HG02970 (cell line): ENCODE results near the gene RAD23A.

Source experiments
- ATAC-seq: cut with Tn5 transposase; IDR thresholded peaks from one replicate; pipeline ENCODE4 v1.9.1; 2021; ENCODE audit warnings: mild to moderate bottlenecking, moderate library complexity, moderate number of reproducible peaks; ENCODE audit not compliant: unreplicated experiment, low FRiP score

RAD23A gene

GRCh38 chr19:12983091-12983490 lies 37.4 kb downstream of the RAD23A start:
- ATAC-seq: no peak

- ATAC-seq: no peak
Observed at GRCh38 chr19:12983542-12984142, 38.0 kb downstream of the RAD23A start.

GRCh38 chr19:12984143-12984627 lies 38.5 kb downstream of the RAD23A start:
- no peak for ATAC-seq

DNA sequence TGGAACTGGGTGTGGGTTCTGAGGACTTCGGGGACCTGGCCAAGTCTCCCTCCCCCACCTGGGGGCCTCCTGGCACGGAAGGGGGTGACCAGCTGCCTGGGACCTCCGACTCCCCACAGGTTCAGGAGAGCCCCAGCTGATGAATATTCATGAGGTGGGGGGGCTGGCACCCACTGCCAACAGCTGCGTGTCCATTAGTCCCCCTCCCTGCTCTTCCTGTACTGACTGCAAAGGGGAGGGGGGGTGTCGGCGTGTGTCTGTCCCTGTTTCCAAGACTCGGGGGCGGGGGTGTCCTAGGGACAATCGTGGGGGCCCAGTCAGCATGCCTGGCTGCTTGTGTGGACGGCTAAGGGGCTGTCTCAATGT lies 39.0 kb downstream of the RAD23A start:
- ATAC-seq: no peak

GRCh38 chr19:12985049-12985776 lies 39.6 kb downstream of the RAD23A start:
- no peak for ATAC-seq

- no peak for ATAC-seq
Observed at GRCh38 chr19:12986726-12987125, 41.1 kb downstream of the RAD23A start.

GRCh38 chr19:12987190-12987589 lies 41.5 kb downstream of the RAD23A start:
- ATAC-seq: no peak

DNA sequence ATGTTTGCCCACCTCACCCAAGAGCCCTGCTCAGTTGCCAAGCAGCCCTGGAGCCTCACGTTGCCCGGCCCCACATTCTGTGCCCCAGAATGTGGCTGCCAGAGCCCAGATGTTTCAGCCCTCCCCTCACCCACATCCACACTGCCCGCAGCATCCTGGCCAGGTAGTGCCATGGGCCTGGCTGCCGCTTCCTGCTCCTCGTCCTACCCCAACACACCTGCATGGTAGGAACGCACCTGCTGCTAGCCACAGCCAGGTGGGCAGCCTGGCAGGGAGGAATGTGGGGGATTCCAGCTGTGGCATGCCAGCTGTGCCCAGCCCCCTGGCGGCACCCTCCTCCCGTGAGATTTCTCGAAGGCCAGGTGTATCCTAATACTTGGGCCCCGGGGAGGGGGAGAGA lies 42.1 kb downstream of the RAD23A start:
- ATAC-seq: no peak

- ATAC-seq: no peak
Observed at GRCh38 chr19:12990431-12990830, 44.8 kb downstream of the RAD23A start.

DNA sequence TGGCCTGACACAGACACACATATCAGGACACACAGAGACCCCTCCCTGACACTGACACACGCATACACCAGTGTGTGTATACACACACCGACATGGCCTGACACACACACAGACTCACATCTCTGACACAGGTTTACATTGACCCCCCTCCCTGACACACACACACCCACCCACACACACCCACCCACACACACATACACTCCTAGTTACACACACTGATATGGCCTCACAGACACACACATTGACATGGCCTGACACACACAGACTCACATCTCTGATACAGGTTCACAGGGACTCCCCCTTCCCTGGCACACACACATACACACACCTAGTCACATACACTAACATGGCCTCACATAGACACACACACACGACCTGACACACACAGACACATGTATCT lies 45.2 kb downstream of the RAD23A start:
- no peak for ATAC-seq

DNA sequence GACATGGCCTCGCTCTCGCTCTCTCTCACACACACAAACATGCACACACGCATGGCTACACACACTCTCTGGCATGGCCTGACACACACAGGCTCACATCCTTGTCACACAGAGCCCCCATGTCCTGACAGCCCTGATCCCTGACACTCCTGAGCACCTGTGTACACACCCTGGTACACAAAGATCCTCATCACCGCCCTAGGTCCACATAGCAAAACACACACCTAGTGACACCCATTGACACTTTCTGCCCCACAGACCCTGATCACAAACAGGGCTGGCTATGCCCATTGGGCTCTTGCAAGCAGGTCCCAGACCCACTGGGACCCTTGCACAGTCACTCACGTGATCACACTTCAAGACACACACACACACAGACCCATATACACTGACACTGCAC lies 45.6 kb downstream of the RAD23A start:
- no peak for ATAC-seq

DNA sequence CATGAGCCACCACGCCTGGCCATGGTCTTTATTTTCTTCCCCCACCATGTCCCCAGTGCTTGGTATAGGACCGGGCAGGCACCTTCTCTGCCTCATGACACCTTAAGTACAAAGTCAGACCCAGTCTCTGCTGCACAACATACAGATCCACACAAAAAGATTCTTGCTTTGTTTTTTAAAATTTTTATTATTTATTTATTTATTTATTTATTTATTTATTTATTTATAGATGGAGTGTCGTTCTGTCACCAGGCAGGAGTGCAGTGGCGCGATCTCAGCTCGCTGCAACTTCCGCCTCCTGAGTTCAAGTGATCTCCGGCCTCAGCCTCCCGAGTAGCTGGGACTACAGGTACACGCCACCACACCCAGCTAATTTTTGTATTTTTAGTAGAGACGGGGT lies 47.1 kb downstream of the RAD23A start:
- ATAC-seq: no peak

- ATAC-seq: no peak
Observed at GRCh38 chr19:12993562-12993961, 47.9 kb downstream of the RAD23A start.

- no peak for ATAC-seq
Observed at GRCh38 chr19:12994701-12995595, 49.3 kb downstream of the RAD23A start, which contains the start of gene NFIX. TSS of gene NFIX (plus strand) at chr19:12995475. CDS start at chr19:12995838, 363 bp downstream.

DNA sequence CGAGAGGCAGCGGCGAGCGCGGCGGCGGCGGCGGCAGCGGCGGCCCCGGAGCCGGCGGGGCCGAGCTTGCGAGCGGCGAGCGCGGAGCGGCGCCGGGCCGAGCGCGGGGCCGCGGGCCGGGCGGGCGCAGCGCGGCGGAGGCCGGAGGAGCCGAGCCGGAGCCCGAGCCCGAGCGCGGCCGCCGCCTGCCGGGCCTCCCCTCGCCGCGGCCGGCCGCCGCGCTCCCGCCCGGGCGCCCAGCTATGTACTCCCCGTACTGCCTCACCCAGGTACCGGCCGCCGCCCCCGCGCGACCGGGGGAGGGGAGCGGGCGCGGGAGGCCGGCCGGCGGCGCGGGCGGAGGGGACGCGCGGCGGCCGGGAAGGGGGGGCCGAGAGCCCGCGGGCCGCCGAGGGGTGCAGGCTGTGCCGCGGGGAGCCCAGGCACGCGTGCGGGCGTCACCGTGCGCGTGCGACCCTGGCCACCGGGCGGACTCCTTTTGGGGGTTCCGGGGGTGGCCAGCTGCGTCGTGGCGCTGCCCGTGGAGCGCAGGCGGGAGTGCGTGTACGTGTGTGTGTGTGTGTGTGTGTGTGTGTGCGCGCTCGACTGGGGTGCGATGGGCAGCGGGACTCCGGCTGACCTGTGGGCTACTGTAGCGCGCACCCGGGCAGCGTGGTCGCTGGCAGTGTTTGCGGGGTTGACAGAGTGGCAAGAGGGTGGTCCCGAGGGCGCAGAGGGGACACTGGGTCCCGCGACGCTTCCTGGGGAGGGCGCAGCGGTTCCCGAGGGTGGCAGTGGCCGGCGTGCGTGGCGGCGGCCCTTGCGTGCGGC lies 50.1 kb downstream of the RAD23A start:
- ATAC-seq: no peak

GRCh38 chr19:12996406-12997094 lies 50.9 kb downstream of the RAD23A start:
- no peak for ATAC-seq

GRCh38 chr19:12997179-12997966 lies 51.7 kb downstream of the RAD23A start:
- ATAC-seq: no peak

GRCh38 chr19:12997967-12998940 lies 52.6 kb downstream of the RAD23A start:
- ATAC-seq: no peak
